HepG2 (cell line): ENCODE results near the gene TMEM269.

ENCODE experiments used
- CEBPB ChIP-seq: IDR thresholded peaks from 2 replicates; pipeline ENCODE4 v1.6.1; 2011; ENCODE audit warnings: low read depth, low read length, improper control_type of control experiment, borderline replicate concordance
- HMG20B ChIP-seq: conservative IDR thresholded peaks from 2 replicates; pipeline ENCODE4 v1.6.1; 2016; ENCODE audit warnings: missing genetic modification reagents, missing compliant biosample characterization
- NR2F6 ChIP-seq, 2 experiments: IDR thresholded peaks; 2 replicates each; pipeline ENCODE4 v1.6.1; 2016; ENCODE audit warnings: antibody characterized with exemption in 1 of 2, mild to moderate bottlenecking in 1 of 2
- POLR2A ChIP-seq, 2 experiments: IDR thresholded peaks; 2 replicates each; pipeline ENCODE4 v1.6.1; 2011; ENCODE audit warnings: low read depth in 2 of 2, low read length in 2 of 2, mild to moderate bottlenecking in 1 of 2, moderate library complexity in 1 of 2; ENCODE audit not compliant: insufficient read depth in 1 of 2
- YY1 ChIP-seq: IDR thresholded peaks from 2 replicates; pipeline ENCODE4 v1.6.1; 2011; ENCODE audit warnings: low read length, low read depth, moderate library complexity, mild to moderate bottlenecking; ENCODE audit not compliant: insufficient read depth, insufficient replicate concordance
- TF ChIP-seq, protein P1 (sequence below): sonication (generic); formaldehyde crosslinking; IDR thresholded peaks from 2 replicates; pipeline ENCODE4 v1.4.0; 2020; ENCODE audit warnings: missing genetic modification reagents, mild to moderate bottlenecking, borderline replicate concordance

DNA sequence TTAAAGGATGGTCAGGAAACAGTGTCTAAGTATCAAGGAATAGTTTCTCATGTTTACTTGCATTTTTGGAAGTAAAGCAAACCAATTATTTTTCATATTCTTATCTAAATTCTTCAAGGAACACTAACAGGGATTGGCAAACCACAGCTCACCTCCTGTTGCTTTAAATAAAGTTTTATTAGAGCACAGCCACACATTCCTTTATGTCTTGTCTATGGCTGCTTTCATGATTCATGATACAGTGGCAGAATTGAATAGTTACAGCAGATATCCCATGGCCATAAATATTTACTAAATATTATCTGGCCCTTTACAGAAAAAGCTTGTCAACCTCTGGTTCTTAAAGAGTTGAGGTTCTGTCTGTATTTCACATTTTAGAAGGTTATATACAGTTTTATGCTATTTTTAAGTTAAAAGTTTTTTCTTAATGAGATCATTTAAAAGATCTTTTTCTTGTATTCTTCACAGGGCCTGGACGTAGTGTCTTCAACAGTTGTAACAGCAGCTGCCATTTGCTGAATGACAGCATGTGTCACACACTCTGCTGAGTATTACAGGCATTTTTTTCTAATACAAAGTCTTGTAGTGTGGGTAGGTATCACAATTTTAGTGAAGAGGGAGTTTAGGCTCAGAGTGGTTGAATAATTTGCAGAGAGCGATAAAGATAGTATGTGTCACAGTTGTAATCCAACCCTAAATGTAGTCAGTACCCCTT, 64.2 kb downstream of the TMEM269 start:
- no peak for TF ChIP-seq CEBPB
- no peak for TF ChIP-seq NR2F6 (IDR thresholded peaks at IDR 0.05)
- no peak for TF ChIP-seq NR2F6 (CRISPR knock-in tag; IDR thresholded peaks at IDR 0.05)
- TF ChIP-seq POLR2A (IDR thresholded peaks at IDR 0.05; ENCODE audit: insufficient read depth in 1 of 2, low read depth in 2 of 2, low read length in 2 of 2), result no peak
- TF ChIP-seq YY1, result no peak
- TF ChIP-seq HMG20B (CRISPR knock-in tag), result no peak
- TF ChIP-seq, protein P1, sequence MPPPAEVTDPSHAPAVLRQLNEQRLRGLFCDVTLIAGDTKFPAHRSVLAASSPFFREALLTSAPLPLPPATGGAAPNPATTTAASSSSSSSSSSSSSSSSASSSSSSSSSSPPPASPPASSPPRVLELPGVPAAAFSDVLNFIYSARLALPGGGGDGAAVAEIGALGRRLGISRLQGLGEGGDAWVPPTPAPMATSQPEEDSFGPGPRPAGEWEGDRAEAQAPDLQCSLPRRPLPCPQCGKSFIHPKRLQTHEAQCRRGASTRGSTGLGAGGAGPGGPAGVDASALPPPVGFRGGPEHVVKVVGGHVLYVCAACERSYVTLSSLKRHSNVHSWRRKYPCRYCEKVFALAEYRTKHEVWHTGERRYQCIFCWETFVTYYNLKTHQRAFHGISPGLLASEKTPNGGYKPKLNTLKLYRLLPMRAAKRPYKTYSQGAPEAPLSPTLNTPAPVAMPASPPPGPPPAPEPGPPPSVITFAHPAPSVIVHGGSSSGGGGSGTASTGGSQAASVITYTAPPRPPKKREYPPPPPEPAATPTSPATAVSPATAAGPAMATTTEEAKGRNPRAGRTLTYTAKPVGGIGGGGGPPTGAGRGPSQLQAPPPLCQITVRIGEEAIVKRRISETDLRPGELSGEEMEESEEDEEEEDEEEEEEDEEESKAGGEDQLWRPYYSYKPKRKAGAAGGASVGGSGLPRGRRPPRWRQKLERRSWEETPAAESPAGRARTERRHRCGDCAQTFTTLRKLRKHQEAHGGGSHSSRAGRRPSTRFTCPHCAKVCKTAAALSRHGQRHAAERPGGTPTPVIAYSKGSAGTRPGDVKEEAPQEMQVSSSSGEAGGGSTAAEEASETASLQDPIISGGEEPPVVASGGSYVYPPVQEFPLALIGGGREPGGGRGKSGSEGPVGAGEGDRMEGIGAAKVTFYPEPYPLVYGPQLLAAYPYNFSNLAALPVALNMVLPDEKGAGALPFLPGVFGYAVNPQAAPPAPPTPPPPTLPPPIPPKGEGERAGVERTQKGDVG (CRISPR knock-in tag), result no peak
